Uterus (tissue), 2 donors: Measurements from ENCODE around the gene NECTIN4.

ENCODE experiments used
- POLR2A ChIP-seq, 2 donors: fragments of 450-650 bp; IDR thresholded peaks; one replicate each; pipeline ENCODE4 v1.6.1; 2016; ENCODE audit warnings: antibody characterized with exemption in 2 of 2, mild to moderate bottlenecking in 1 of 2, moderate library complexity in 1 of 2
- TF ChIP-seq, protein P1 (sequence below), 4 experiments: fragments of 200-600 bp in 2 of 4; fragments of 450-650 bp in 2 of 4; sonication (generic) in 2 of 4; IDR thresholded peaks; one replicate each; pipeline ENCODE4 v1.5.1; 2016 to 2019; ENCODE audit warnings: antibody characterized with exemption in 4 of 4, mild to moderate bottlenecking in 2 of 4, moderate library complexity in 1 of 4

DNA sequence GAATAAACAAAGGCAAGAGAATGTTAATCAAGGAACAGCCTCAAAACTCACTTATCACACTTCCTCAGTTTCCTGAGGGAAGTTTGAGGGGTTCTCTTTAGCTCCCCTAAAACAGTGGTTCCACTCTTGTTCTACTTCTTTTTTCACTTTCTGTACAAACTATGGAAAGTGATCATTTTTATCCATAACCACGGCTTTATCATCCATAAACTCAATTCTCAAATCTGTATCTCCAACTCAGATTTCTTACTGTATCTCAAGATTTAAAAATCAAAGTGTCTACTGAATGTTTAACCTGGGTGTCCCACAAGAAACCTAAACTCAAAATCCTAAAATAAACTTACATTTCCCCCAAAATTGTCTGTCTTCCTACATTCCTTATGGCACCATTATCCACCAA is 24.6 kb upstream of the NECTIN4 start:
- TF ChIP-seq, protein P1, sequence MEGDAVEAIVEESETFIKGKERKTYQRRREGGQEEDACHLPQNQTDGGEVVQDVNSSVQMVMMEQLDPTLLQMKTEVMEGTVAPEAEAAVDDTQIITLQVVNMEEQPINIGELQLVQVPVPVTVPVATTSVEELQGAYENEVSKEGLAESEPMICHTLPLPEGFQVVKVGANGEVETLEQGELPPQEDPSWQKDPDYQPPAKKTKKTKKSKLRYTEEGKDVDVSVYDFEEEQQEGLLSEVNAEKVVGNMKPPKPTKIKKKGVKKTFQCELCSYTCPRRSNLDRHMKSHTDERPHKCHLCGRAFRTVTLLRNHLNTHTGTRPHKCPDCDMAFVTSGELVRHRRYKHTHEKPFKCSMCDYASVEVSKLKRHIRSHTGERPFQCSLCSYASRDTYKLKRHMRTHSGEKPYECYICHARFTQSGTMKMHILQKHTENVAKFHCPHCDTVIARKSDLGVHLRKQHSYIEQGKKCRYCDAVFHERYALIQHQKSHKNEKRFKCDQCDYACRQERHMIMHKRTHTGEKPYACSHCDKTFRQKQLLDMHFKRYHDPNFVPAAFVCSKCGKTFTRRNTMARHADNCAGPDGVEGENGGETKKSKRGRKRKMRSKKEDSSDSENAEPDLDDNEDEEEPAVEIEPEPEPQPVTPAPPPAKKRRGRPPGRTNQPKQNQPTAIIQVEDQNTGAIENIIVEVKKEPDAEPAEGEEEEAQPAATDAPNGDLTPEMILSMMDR (IDR thresholded peaks at IDR 0.05) = no peak
- TF ChIP-seq POLR2A (IDR thresholded peaks at IDR 0.05) = no peak
